ENCODE measurements around the gene ACLY.
A peak's percentile ranks its signal among the peaks of the same experiment; 100 is the strongest.

The ACLY gene

GRCh38 chr17:41930009-41930832 is 11.5 kb upstream of the ACLY start, which contains the start of gene ODAD4:
Gene ODAD4, plus strand, starts transcription at chr17:41930617. Its CDS starts 107 bp downstream, at chr17:41930724.
- H3K27ac Mint-ChIP-seq, result peak within 1 kb of the TSS; percentile 97

GRCh38 chr17:41928693-41929251 is 10.0 kb upstream of the ACLY start:
- H3K4me1 Mint-ChIP-seq, result peaks cover 17 to 28% of the 10 kb centered on the region in 2 donors
- H3K27ac Mint-ChIP-seq, result no peak overlapping the region
- peak overlapping the region in 1 of 2 donors; percentile 37 for H3K4me3 Mint-ChIP-seq
- no peak for DNase-seq
- no peaks in the 10 kb centered on the region for H3K27me3 Mint-ChIP-seq
- ATAC-seq (replicated peaks), result no peak
- H3K9me3 Mint-ChIP-seq, result no peaks in the 10 kb centered on the region
- peaks cover 0 to 1% of the 10 kb centered on the region in 2 donors for H3K36me3 Mint-ChIP-seq

More at GRCh38 chr17:41930009-41930832, 11.5 kb upstream of the ACLY start, which contains the start of gene ODAD4:
- H3K4me3 Mint-ChIP-seq, result peak within 1 kb of the TSS; percentile 95 to 99
- no peaks in the 10 kb centered on the region for H3K27me3 Mint-ChIP-seq
- ATAC-seq (replicated peaks) (peak; percentile 99), DNase-seq (peak; percentile 90)
- no peaks in the 10 kb centered on the region for H3K36me3 Mint-ChIP-seq
- H3K9me3 Mint-ChIP-seq, result no peaks in the 10 kb centered on the region
- peaks cover 17 to 28% of the 10 kb centered on the region in 2 donors for H3K4me1 Mint-ChIP-seq

DNA sequence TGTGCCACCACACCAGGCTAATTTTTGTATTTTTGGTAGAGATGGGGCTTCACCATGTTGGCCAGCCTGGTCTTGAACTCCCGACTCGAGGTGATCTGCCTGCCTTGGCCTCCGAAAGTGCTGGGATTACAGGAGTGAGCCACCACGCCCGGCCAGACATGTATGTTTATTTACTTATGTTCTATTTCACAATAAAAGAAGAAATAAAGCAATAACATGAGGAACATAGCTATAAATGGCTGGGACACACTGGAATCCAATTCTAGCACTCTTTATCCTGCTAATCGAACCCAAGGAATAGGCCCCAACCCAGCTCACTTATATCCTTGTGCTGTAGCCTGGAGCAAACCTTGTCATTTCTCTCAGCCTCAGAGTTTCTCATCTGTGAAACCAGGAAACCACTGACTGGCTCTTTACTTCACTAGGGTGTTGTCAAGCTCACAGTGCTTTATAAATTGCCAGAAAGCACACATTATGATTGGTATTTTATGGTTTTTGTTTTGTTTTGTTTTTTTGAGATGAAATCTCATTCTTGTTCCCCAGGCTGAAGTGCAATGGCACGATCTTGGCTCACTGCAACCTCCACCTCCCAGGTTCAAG is 7.3 kb upstream of the ACLY start:
- no peak overlapping the region for H3K4me3 Mint-ChIP-seq
- no peak for DNase-seq
- no peak for ATAC-seq (replicated peaks)
- H3K27ac Mint-ChIP-seq, result no peak overlapping the region
- peaks cover 10 to 18% of the 10 kb centered on the region in 2 donors for H3K4me1 Mint-ChIP-seq
- H3K36me3 Mint-ChIP-seq, result peaks cover 0 to 1% of the 10 kb centered on the region in 2 donors
- H3K9me3 Mint-ChIP-seq, result no peaks in the 10 kb centered on the region
- H3K27me3 Mint-ChIP-seq, result no peaks in the 10 kb centered on the region

DNA sequence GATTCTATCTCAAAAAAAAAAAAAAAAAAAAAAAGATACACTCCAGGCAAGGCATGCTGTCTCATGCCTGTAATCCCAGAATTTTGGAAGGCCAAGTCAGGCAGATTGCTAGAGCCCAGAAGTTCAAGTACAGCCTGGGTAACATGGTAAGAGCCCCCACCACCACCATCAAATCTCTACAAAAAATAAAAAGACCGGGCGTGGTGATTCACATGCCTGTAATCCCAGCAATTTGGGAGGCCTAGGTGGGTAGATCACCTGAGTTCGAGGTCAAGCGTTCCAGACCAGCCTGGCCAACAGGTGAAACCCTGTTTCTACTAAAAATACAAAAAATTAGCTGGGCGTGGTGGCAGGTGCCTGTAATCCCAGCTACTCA is 1.8 kb upstream of the ACLY start:
- Mint-ChIP-seq H3K9me3 (no peaks in the 10 kb centered on the region), H3K4me3 (no peak overlapping the region), H3K4me1 (peaks cover 19 to 33% of the 10 kb centered on the region in 2 donors), H3K36me3 (peaks cover 6% of the 10 kb centered on the region in 2 donors), H3K27me3 (no peaks in the 10 kb centered on the region), H3K27ac (no peak overlapping the region)
- ATAC-seq (replicated peaks) (no peak), DNase-seq (no peak)

GRCh38 chr17:41919840-41920579 is 1.3 kb upstream of the ACLY start:
- Mint-ChIP-seq H3K4me1 (peaks cover 19 to 39% of the 10 kb centered on the region in 2 donors), H3K27me3 (no peaks in the 10 kb centered on the region), H3K4me3 (peak overlapping the region; percentile 97 to 98), H3K36me3 (peaks cover 6 to 9% of the 10 kb centered on the region in 2 donors), H3K9me3 (no peaks in the 10 kb centered on the region), H3K27ac (no peak overlapping the region)
- ATAC-seq (replicated peaks) (no peak), DNase-seq (no peak)

DNA sequence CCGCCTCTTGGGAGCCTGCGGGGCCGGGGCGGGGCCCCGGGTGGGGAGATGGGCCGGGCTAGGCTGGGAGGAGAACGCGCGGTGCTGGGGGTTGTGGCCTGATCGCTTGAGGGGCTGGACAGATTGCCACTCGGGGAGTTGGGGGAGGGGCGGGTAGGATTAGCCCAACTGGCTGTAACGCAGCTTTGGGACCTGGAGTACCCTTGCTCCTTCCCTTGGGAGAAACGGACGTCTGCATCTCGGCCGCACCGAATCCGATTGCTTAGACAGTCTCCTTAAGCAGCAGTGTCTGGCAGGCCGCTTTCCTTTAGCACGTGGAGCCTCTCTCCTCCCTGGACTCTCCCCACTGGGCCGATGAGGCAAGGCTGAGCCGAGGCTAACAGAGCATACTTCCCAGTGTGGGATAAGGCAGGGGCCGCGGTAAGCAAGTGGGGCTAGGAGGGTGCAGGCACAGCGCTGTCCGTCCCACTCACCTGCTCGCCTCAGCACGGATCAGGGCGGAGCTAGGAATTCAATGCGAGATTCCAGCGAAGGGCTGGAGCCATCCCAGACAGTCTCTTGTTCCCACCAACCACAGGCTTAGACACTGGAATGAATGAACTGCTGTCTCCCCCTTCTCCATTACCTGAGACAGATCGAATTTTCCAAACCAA is 540 bp upstream of the ACLY start:
- DNase-seq (no peak), ATAC-seq (replicated peaks) (peak; percentile 27 to 33)
- Mint-ChIP-seq H3K9me3 (no peaks in the 10 kb centered on the region), H3K27me3 (no peaks in the 10 kb centered on the region), H3K4me1 (peaks cover 22 to 45% of the 10 kb centered on the region in 2 donors), H3K36me3 (peaks cover 5 to 14% of the 10 kb centered on the region in 2 donors), H3K27ac (peak overlapping the region; percentile 98), H3K4me3 (peak overlapping the region; percentile 97 to 98)

DNA sequence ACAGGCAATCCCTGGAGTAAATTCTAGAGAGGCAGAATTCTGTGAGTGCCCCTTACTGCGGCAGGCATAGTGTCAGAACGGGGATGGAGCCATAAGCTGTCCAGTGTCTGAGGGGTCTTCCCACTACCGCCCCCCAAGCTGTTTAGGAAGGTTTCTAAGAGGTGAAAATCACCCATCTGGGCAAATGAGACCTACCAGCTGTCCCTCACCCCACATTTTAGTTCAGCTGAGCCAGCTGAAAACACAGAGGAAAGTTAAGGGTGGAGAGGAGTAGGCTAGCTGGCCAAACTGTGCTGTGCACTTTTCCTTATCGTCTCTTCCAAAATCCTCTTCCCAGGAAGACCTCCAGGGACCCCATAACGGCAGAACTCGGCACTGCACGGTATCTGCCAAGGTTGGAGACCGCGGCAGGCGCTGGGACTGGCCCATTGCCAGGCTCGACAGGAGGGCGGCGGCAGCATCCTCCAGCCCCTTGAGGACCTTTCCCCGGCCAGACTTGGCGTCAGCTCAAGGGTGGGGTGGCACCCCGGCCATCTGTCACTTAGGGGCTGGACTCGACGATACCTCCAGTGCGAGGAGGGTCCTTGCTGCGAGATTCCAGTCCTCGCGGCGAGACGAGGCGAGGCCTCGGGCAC is 955 bp downstream of the ACLY start:
- peak; percentile 1 to 10 for ATAC-seq (replicated peaks)
- H3K27me3 Mint-ChIP-seq, result no peaks in the 10 kb centered on the region
- no peaks in the 10 kb centered on the region for H3K9me3 Mint-ChIP-seq
- H3K36me3 Mint-ChIP-seq, result peaks cover 9 to 26% of the 10 kb centered on the region in 2 donors
- peaks cover 27 to 51% of the 10 kb centered on the region in 2 donors for H3K4me1 Mint-ChIP-seq
- H3K4me3 Mint-ChIP-seq, result peak overlapping the region; percentile 97 to 98
- no peak for DNase-seq
- H3K27ac Mint-ChIP-seq, result peak overlapping the region; percentile 98

DNA sequence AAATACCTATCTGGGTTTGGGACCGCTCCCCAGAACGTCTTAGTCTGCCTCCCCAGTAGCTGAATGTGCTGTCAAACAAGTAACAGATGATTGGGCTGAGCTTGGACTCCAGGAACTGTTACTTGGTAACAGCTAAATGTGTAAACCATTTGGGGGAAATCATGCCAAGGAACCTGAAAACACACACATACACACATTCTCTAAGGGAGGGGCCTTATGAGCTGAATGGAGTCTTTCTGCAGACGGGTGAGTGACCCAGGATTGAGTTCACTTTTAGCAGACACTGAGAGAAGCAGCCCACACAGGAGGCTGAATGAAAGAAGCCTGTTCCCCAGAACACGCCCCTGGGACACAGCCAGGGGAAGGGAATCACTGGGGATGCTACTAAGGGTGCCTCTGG is 1.6 kb downstream of the ACLY start:
- peaks cover 13 to 33% of the 10 kb centered on the region in 2 donors for H3K36me3 Mint-ChIP-seq
- no peak for DNase-seq
- no peaks in the 10 kb centered on the region for H3K9me3 Mint-ChIP-seq
- peak overlapping the region; percentile 97 to 98 for H3K4me3 Mint-ChIP-seq
- H3K27ac Mint-ChIP-seq, result peak overlapping the region; percentile 20
- H3K4me1 Mint-ChIP-seq, result peaks cover 27 to 51% of the 10 kb centered on the region in 2 donors
- no peak for ATAC-seq (replicated peaks)
- H3K27me3 Mint-ChIP-seq, result no peaks in the 10 kb centered on the region

DNA sequence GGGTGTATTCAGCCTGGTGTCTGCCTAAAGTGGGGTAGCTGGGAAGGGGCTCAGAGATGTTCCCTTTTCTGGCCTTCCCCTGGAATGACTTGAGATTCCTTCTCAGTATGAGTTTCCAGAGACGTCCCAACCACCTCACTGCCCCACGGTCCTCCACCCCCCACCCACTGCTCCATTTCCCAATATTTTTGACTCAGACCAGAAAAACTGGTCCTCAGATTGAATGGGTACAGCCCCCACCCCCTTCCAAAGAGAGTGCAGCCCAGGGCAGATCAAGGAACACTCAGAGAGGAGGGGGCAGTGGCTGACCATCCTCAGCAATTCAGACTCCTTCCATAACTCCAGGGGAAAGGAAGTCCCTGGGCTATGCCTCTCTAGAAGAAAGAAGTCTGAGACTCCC is 3.2 kb downstream of the ACLY start:
- Mint-ChIP-seq H3K4me1 (peaks cover 27 to 51% of the 10 kb centered on the region in 2 donors), H3K4me3 (no peak overlapping the region), H3K27ac (peak overlapping the region; percentile 37)

GRCh38 chr17:41915020-41915419 is 3.7 kb downstream of the ACLY start:
- peaks cover 25 to 51% of the 10 kb centered on the region in 2 donors for H3K4me1 Mint-ChIP-seq
- peaks cover 24 to 50% of the 10 kb centered on the region in 2 donors for H3K36me3 Mint-ChIP-seq
- ATAC-seq (replicated peaks), result no peak
- H3K9me3 Mint-ChIP-seq, result no peaks in the 10 kb centered on the region
- no peaks in the 10 kb centered on the region for H3K27me3 Mint-ChIP-seq
- no peak overlapping the region for H3K4me3 Mint-ChIP-seq
- H3K27ac Mint-ChIP-seq, result no peak overlapping the region
- no peak for DNase-seq

More for the DNA sequence above, 3.2 kb downstream of the ACLY start:
- peaks cover 19 to 44% of the 10 kb centered on the region in 2 donors for H3K36me3 Mint-ChIP-seq
- ATAC-seq (replicated peaks) (no peak), DNase-seq (no peak)
- H3K27me3 Mint-ChIP-seq, result no peaks in the 10 kb centered on the region
- no peaks in the 10 kb centered on the region for H3K9me3 Mint-ChIP-seq

DNA sequence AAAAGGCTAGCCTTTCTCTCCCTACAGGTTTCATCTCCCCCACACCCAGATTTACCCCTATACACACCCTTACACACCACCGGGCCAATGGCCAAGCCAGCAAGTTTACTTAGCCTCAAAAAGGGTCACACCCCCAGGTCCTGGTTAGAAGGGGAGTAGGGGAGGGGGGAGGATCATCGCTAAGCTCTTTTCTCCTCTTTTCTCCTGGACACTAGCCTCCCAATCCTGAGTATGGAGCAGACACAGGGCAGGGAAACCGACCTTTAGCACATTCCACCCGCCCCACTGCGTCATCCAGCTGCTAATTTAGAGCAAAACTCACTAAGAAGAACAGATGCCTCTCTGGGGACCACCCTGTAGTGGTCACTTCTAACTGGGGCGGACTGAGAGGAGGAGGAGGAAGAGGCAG is 4.4 kb downstream of the ACLY start:
- ATAC-seq (replicated peaks) (no peak), DNase-seq (no peak)
- no peak overlapping the region for H3K4me3 Mint-ChIP-seq
- peaks cover 27 to 56% of the 10 kb centered on the region in 2 donors for H3K36me3 Mint-ChIP-seq
- no peaks in the 10 kb centered on the region for H3K27me3 Mint-ChIP-seq
- H3K27ac Mint-ChIP-seq, result no peak overlapping the region
- H3K4me1 Mint-ChIP-seq, result peaks cover 24 to 44% of the 10 kb centered on the region in 2 donors
- no peaks in the 10 kb centered on the region for H3K9me3 Mint-ChIP-seq

- no peak for DNase-seq
- ATAC-seq (replicated peaks), result no peak
- Mint-ChIP-seq H3K27ac (no peak overlapping the region), H3K36me3 (peaks cover 27 to 60% of the 10 kb centered on the region in 2 donors), H3K4me1 (peaks cover 23 to 42% of the 10 kb centered on the region in 2 donors), H3K9me3 (no peaks in the 10 kb centered on the region), H3K27me3 (no peaks in the 10 kb centered on the region), H3K4me3 (no peak overlapping the region)
Observed at GRCh38 chr17:41913798-41914197, 5.0 kb downstream of the ACLY start.

DNA sequence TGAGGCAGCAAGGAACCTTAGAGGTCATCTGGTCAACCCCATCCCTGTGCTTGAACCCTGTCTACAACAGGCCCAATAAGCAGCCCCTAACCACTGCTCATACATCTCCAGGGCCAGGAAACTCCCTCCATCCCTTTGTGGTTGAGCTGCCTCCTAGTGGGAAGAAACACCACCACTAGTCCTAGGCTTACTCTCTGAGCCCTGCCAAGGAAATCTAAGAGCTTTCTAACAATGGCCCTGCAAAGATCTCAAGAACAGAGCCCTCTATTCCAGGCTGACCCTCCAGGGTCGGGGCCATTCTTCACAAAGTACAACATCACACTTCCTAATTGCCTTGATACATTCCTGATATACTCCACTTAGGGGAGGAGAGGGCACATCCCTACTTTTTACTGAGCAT is 5.8 kb downstream of the ACLY start:
- Mint-ChIP-seq H3K27ac (no peak overlapping the region), H3K27me3 (no peaks in the 10 kb centered on the region)

More for the DNA sequence above, 5.8 kb downstream of the ACLY start:
- peaks cover 30 to 64% of the 10 kb centered on the region in 2 donors for H3K36me3 Mint-ChIP-seq
- ATAC-seq (replicated peaks) (no peak), DNase-seq (no peak)
- H3K4me1 Mint-ChIP-seq, result peaks cover 23 to 42% of the 10 kb centered on the region in 2 donors
- no peaks in the 10 kb centered on the region for H3K9me3 Mint-ChIP-seq
- no peak overlapping the region for H3K4me3 Mint-ChIP-seq

Data from stimulated activated naive B cell treated with anti-CD40 and anti-IgM and Interleukin-4, amounts not matched to agents 10 μg/mL and 1 μg/mL and 100 μg/mL, for 72 hours (primary cell).